CD4-positive, alpha-beta T cell (primary cell): Measurements from ENCODE around the gene CDH13. TPM values are rescaled to one million over a fixed set of nuclear protein-coding genes. Genes with fewer than 3 reads are reported as not detected.

Source experiments
- ATAC-seq: fragments of 200-7000 bp; cut with Tn5 transposase; one replicate; pipeline ENCODE4 v1.10.0; 2022; ENCODE audit warnings: mild to moderate bottlenecking; ENCODE audit not compliant: poor library complexity
- CTCF ChIA-PET: fragments of 350-600 bp; sonication (Branson Sonifier 250); formaldehyde crosslinking; loops from one replicate; lab custom pipeline; 2021; ENCODE audit warnings: antibody characterized with exemption, inconsistent platforms; lab: Charles Lee
- POLR2A ChIA-PET: fragments of 350-600 bp; sonication (Branson Sonifier 250); formaldehyde crosslinking; loops from one replicate; lab custom pipeline; 2021; ENCODE audit warnings: antibody characterized with exemption, inconsistent platforms; lab: Charles Lee
- DNase-seq, 14 experiments: peaks; one replicate each; pipeline ENCODE4 v3.0.0-alpha.2; 2013 to 2020; ENCODE audit warnings: mixed read lengths in 2 of 14
- H3K27ac ChIP-seq, 2 donors: one replicate each; pipeline versions ENCODE4 v1.5.1 to v1.7.0; 2013; ENCODE audit warnings: low read length in 2 of 2, low read depth in 1 of 2, mild to moderate bottlenecking in 1 of 2
- H3K27me3 ChIP-seq, 2 experiments: 1 replicate in 1 of 2; 2 replicates in 1 of 2; pipeline versions ENCODE4 v1.6.1 to v1.7.0; 2013; ENCODE audit warnings: low read length in 2 of 2, control low read depth in 1 of 2, mild to moderate bottlenecking in 1 of 2, moderate library complexity in 1 of 2; ENCODE audit not compliant: insufficient read depth in 2 of 2, control insufficient read depth in 1 of 2
- H3K36me3 ChIP-seq: one replicate; pipeline ENCODE4 v1.6.1; 2013; ENCODE audit warnings: low read length, control low read depth; ENCODE audit not compliant: insufficient read depth
- H3K4me1 ChIP-seq: one replicate; pipeline ENCODE4 v1.6.1; 2013; ENCODE audit warnings: low read length, control low read depth; ENCODE audit not compliant: insufficient read depth
- H3K4me3 ChIP-seq: one replicate; pipeline ENCODE4 v1.5.1; 2013; ENCODE audit warnings: mild to moderate bottlenecking, low read length, moderate library complexity
- H3K9me3 ChIP-seq, 2 experiments: 1 replicate in 1 of 2; 2 replicates in 1 of 2; pipeline versions ENCODE4 v1.6.1 to v1.7.0; 2013; ENCODE audit warnings: low read length in 2 of 2, mild to moderate bottlenecking in 2 of 2, control low read depth in 1 of 2, moderate library complexity in 1 of 2; ENCODE audit not compliant: control insufficient read depth in 1 of 2, insufficient read depth in 1 of 2
- H3K27ac Mint-ChIP-seq: one replicate; pipeline ENCODE4 v1.8.0; 2020; ENCODE audit warnings: mixed read lengths
- H3K27me3 Mint-ChIP-seq: one replicate; pipeline ENCODE4 v1.8.0; 2021; ENCODE audit warnings: mixed read lengths
- H3K36me3 Mint-ChIP-seq: one replicate; pipeline ENCODE4 v1.8.0; 2021; ENCODE audit warnings: low read depth, mixed read lengths
- H3K4me1 Mint-ChIP-seq: one replicate; pipeline ENCODE4 v1.8.0; 2021; ENCODE audit warnings: low read depth, mixed read lengths
- H3K4me3 Mint-ChIP-seq: one replicate; pipeline ENCODE4 v1.8.0; 2020; ENCODE audit warnings: mild to moderate bottlenecking, mixed read lengths
- H3K9me3 Mint-ChIP-seq: one replicate; pipeline ENCODE4 v1.8.0; 2020; ENCODE audit warnings: mixed read lengths
- CTCF ChIP-seq: fragments of 200-600 bp; IDR thresholded peaks from one replicate; pipeline ENCODE4 v1.8.0; 2022; ENCODE audit warnings: antibody characterized with exemption, mild to moderate bottlenecking
- intact Hi-C, 2 experiments: fragments of 100-400 bp; cut with DNase I in 1 of 2; cut with micrococcal nuclease in 1 of 2; formaldehyde crosslinking; loops; one replicate each; pipeline versions ENCODE4 v1.15.1 to v1.9.0; 2023 to 2025; cut with DNase I, micrococcal nuclease
- total RNA-seq, 174 experiments: library from RNA in 2 of 174; stranded (reverse) in 2 of 174; gene quantifications; one replicate each; pipeline ENCODE4 v1.2.3 and lab custom pipeline; 2021 to 2026

CDH13 gene
- total RNA-seq, 2 experiments from 2014 or later: not detected

DNA sequence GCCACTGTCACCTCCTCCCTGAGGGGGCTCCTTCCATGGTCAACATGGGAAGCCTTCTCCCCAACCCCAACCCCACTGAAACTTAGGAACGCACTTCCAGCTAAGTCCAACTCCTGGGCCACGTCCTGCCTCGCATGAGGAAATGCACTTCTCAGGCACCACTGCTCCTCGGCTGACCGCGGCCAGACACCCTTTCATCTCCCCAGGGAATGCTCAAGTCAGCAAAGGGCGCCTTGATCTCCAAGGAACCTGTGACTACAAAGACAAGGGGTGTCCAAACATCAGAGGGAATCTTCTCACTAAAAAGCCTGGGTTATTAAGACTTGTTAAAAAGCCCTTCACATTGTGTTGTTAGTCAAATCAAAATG is 1056.1 kb downstream of the CDH13 start:
- H3K9me3 Mint-ChIP-seq: no peaks in the 10 kb centered on the region
- ATAC-seq (no peak), DNase-seq (no peak)
- intact Hi-C loops: no loop called here
- no peaks in the 10 kb centered on the region for H3K27me3 ChIP-seq
- ChIA-PET POLR2A (no interaction called here), CTCF (no interaction called here)
- no peak overlapping the region for H3K27ac Mint-ChIP-seq
- no peak for TF ChIP-seq CTCF
- no peak overlapping the region for H3K4me3 ChIP-seq
- no peaks in the 10 kb centered on the region for H3K4me1 Mint-ChIP-seq
- no peaks in the 10 kb centered on the region for H3K36me3 ChIP-seq
- no peak overlapping the region for H3K4me3 Mint-ChIP-seq
- H3K4me1 ChIP-seq: no peaks in the 10 kb centered on the region
- no peak overlapping the region for H3K27ac ChIP-seq
- peaks cover 10% of the 10 kb centered on the region for H3K27me3 Mint-ChIP-seq
- H3K36me3 Mint-ChIP-seq: no peaks in the 10 kb centered on the region
- H3K9me3 ChIP-seq: peaks cover 0 to 6% of the 10 kb centered on the region in 2 experiments

DNA sequence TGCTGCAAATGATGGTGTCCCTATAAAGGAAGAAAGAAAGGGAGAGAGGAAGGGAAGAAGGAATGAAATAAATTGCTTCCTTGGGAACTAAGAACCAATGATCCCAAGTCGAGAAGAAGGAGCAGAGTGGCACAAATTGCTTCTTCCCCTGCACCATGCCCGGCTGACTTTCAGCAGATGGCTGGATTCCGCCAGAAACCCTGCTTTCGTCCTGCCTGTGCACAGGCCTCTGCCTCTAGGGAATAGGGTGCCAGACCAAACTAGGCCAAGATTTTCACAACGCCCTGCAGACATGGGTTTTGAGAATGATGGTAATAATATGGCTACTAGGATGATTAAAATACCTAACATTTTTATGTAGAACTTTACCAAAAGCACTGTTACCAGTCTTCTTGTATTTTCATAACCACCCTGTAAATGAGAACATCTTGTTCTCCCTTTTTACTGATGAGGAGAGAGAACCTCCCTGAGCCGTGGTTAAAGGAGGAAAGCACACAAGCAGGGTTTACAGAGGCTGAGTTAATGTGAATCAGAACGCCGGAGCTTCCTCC is 1058.9 kb downstream of the CDH13 start:
- Mint-ChIP-seq H3K27ac (no peak overlapping the region), H3K9me3 (no peaks in the 10 kb centered on the region), H3K36me3 (no peaks in the 10 kb centered on the region), H3K4me1 (no peaks in the 10 kb centered on the region), H3K27me3 (peaks cover 6% of the 10 kb centered on the region), H3K4me3 (no peak overlapping the region)
- Histone ChIP-seq H3K27ac (no peak overlapping the region), H3K36me3 (no peaks in the 10 kb centered on the region), H3K9me3 (no peaks in the 10 kb centered on the region), H3K4me3 (no peak overlapping the region), H3K4me1 (no peaks in the 10 kb centered on the region), H3K27me3 (no peaks in the 10 kb centered on the region)
- CTCF ChIA-PET: no interaction called here
- no peak for DNase-seq
- POLR2A ChIA-PET: no interaction called here
- TF ChIP-seq CTCF: no peak
- intact Hi-C loops: no loop called here
- ATAC-seq: no peak

DNA sequence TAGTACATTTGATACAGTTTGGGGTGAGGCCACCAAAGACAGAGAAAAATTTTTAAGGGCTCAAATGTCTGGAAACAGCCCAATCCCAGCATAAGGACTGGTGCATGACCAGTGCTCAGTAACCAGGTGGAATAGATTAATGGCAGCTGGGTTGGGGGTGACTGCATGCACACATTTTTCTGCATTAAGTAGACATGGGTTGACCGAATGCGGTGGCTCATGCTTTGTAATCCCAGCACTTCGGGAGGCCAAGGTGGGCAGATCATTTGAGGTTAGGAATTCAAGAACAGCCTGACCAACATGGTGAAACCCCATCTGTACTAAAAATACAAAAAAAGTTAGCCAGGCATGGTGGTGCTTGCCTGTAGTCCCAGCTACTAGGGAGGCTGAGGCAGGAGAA is 1060.0 kb downstream of the CDH13 start:
- intact Hi-C loops: no loop called here
- TF ChIP-seq CTCF: no peak
- no peaks in the 10 kb centered on the region for H3K36me3 Mint-ChIP-seq
- no peaks in the 10 kb centered on the region for H3K9me3 Mint-ChIP-seq
- no peaks in the 10 kb centered on the region for H3K27me3 ChIP-seq
- H3K27ac ChIP-seq: no peak overlapping the region
- no peaks in the 10 kb centered on the region for H3K9me3 ChIP-seq
- H3K4me3 Mint-ChIP-seq: no peak overlapping the region
- H3K4me1 ChIP-seq: no peaks in the 10 kb centered on the region
- DNase-seq (no peak), ATAC-seq (no peak)
- no peaks in the 10 kb centered on the region for H3K4me1 Mint-ChIP-seq
- H3K36me3 ChIP-seq: no peaks in the 10 kb centered on the region
- ChIA-PET CTCF (no interaction called here), POLR2A (no interaction called here)
- peaks cover 6% of the 10 kb centered on the region for H3K27me3 Mint-ChIP-seq
- no peak overlapping the region for H3K27ac Mint-ChIP-seq
- H3K4me3 ChIP-seq: no peak overlapping the region
